ENCODE measurements around the gene TMC8. TPM values are rescaled to one million over a fixed set of nuclear protein-coding genes. Genes with fewer than 3 reads are reported as not detected.

Gene TMC8
- total and polyA plus RNA-seq, 2 donors (not counting 3 experiments of a cell fraction or from before 2014, with no cell fraction given): 0.07 to 1.3 TPM

DNA sequence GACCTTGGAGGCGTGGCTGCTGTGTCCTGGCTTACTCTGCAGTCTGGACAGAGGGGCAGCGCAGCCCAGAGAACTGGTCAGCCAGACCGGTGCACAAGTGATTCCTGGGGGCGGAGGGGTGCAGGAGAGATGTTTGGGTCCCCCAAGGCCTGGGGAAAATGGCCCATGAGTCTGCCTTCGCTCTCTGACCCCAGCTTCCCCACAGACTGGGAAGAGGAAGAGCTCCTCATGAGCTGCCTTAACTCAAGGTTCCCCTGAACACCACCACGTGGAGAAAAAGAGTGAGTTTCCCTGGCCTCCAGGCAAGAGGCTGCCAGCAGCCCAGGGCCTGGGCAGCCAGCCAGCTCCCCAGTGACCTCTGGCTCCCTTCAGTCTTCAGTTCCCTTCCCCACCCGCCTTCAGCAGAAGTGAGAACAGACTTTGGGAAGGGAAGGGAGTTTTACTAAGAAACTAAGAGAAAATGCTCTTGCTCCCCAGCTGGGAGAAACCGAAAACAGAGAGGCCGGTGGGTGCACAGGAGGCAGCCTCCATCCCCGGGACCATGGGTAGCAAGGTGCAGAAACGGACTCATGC lies 13.7 kb downstream of the TMC8 start:
- H3K79me2 ChIP-seq (ENCODE audit: control insufficient read depth, insufficient read depth, low read length): no peaks in the 10 kb centered on the region
- CTCF ChIA-PET: interaction anchor here (0.9 to 1.5 kb wide), 5 partner anchors 10 to 107 kb away, joined by 3 to 12 read pairs (median 5); no protein-coding TSS in a partner anchor
- H4K20me1 ChIP-seq (replicated peaks; ENCODE audit: control insufficient read depth, extremely low read depth, insufficient read depth, low read length): no peaks in the 10 kb centered on the region
- H3K27me3 ChIP-seq (ENCODE audit: control insufficient read depth in 2 of 2, insufficient read depth in 2 of 2, low read length in 2 of 2): no peaks in the 10 kb centered on the region
- no peaks in the 10 kb centered on the region for H3K9me1 ChIP-seq (replicated peaks; ENCODE audit: control insufficient read depth, extremely low read depth, insufficient read depth, low read length)
- H3K36me3 ChIP-seq (ENCODE audit: control insufficient read depth in 2 of 2, extremely low read depth in 1 of 2, insufficient read depth in 2 of 2, low read length in 2 of 2): no peaks in the 10 kb centered on the region
- no TSS peak for BruUV-seq (replicated peaks)
- no peak overlapping the region for H3K4me2 ChIP-seq (ENCODE audit: insufficient read depth, low read length)
- dilution Hi-C loops (cut with MboI; ENCODE audit: extremely low pct_ligation_motif_present, low sequenced_read_pairs) (no loop called here), intact Hi-C loops (cut with micrococcal nuclease) (no loop called here)
- no peak overlapping the region for H3K4me3 ChIP-seq (replicated peaks in 1 of 3; ENCODE audit: insufficient read depth in 1 of 3, low read depth in 1 of 3, low read length in 3 of 3)
- POLR2A ChIA-PET: interaction anchor here (0.6 to 1.3 kb wide), 2 partner anchors 8 to 43 kb away, joined by 3 read pairs; partner anchors contain the start of genes AFMID and TK1
- H2AFZ ChIP-seq (ENCODE audit: low read depth, low read length): no peak overlapping the region
- DNase-seq (ENCODE audit: low read depth, low spot score) (peak; percentile 79), FAIRE-seq (peak; percentile 98)
- no peaks in the 10 kb centered on the region for H3K9me3 ChIP-seq (replicated peaks; ENCODE audit: control insufficient read depth, insufficient read depth, low read length)
- H3K4me1 ChIP-seq (ENCODE audit: control insufficient read depth, extremely low read depth, insufficient read depth, low read length): peaks cover 22% of the 10 kb centered on the region
- H3K27ac ChIP-seq (ENCODE audit: insufficient read depth, low read depth, low read length): no peak overlapping the region
- no peak for TF ChIP-seq MYC (IDR thresholded peaks at IDR 0.05; ENCODE audit: low read depth, low read length)
- TF ChIP-seq, protein P1, sequence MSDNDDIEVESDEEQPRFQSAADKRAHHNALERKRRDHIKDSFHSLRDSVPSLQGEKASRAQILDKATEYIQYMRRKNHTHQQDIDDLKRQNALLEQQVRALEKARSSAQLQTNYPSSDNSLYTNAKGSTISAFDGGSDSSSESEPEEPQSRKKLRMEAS (IDR thresholded peaks at IDR 0.05; ENCODE audit: insufficient read depth, insufficient read length): peak; percentile 42
- H3K9ac ChIP-seq (replicated peaks; ENCODE audit: extremely low read depth, insufficient read depth, low read length): no peak overlapping the region

GRCh38 chr17:78144736-78145641 lies 14.4 kb downstream of the TMC8 start:
- H2AFZ ChIP-seq (ENCODE audit: low read depth, low read length): no peak overlapping the region
- no peaks in the 10 kb centered on the region for H3K36me3 ChIP-seq (ENCODE audit: control insufficient read depth in 2 of 2, extremely low read depth in 1 of 2, insufficient read depth in 2 of 2, low read length in 2 of 2)
- H3K9me3 ChIP-seq (replicated peaks; ENCODE audit: control insufficient read depth, insufficient read depth, low read length): no peaks in the 10 kb centered on the region
- intact Hi-C loops (cut with micrococcal nuclease) (no loop called here), dilution Hi-C loops (cut with MboI; ENCODE audit: extremely low pct_ligation_motif_present, low sequenced_read_pairs) (no loop called here)
- no peaks in the 10 kb centered on the region for H3K9me1 ChIP-seq (replicated peaks; ENCODE audit: control insufficient read depth, extremely low read depth, insufficient read depth, low read length)
- H4K20me1 ChIP-seq (replicated peaks; ENCODE audit: control insufficient read depth, extremely low read depth, insufficient read depth, low read length): no peaks in the 10 kb centered on the region
- H3K79me2 ChIP-seq (ENCODE audit: control insufficient read depth, insufficient read depth, low read length): no peaks in the 10 kb centered on the region
- FAIRE-seq: no peak
- BruUV-seq (replicated peaks): no TSS peak
- H3K4me3 ChIP-seq (replicated peaks in 1 of 3; ENCODE audit: insufficient read depth in 1 of 3, low read depth in 1 of 3, low read length in 3 of 3): no peak overlapping the region
- POLR2A ChIA-PET: interaction anchor here (0.6 to 1.3 kb wide), 2 partner anchors 7 to 42 kb away, joined by 3 read pairs; partner anchors contain the start of genes AFMID and TK1
- H3K27me3 ChIP-seq (ENCODE audit: control insufficient read depth in 2 of 2, insufficient read depth in 2 of 2, low read length in 2 of 2): no peaks in the 10 kb centered on the region
- H3K27ac ChIP-seq (ENCODE audit: insufficient read depth, low read depth, low read length): no peak overlapping the region
- H3K4me2 ChIP-seq (ENCODE audit: insufficient read depth, low read length): no peak overlapping the region
- peaks cover 22% of the 10 kb centered on the region for H3K4me1 ChIP-seq (ENCODE audit: control insufficient read depth, extremely low read depth, insufficient read depth, low read length)
- H3K9ac ChIP-seq (replicated peaks; ENCODE audit: extremely low read depth, insufficient read depth, low read length): no peak overlapping the region
- TF ChIP-seq POLR2A (IDR thresholded peaks at IDR 0.05; ENCODE audit: low read depth, low read length): no peak
- no peak for DNase-seq (ENCODE audit: low read depth, low spot score)
- CTCF ChIA-PET: interaction anchor here (0.9 to 1.5 kb wide), 5 partner anchors 11 to 106 kb away, joined by 3 to 12 read pairs (median 5); no protein-coding TSS in a partner anchor
